Measurements from ENCODE around the gene CDC27.

- TF ChIP-seq CTCF (conservative IDR thresholded peaks at IDR 0.05; ENCODE audit: low read depth, low read length): no peak
- no peak for TF ChIP-seq EZH2 (IDR thresholded peaks at IDR 0.05; ENCODE audit: borderline replicate concordance, low read depth, low read length, poor library complexity, severe bottlenecking)
These were observed 3.5 kb upstream of the CDC27 start for GRCh38 chr17:47192554-47192953.
